GM12801 (cell line): Measurements from ENCODE around the gene SSBP3.

Experiments used
- CTCF ChIP-seq: IDR thresholded peaks from one replicate; pipeline ENCODE4 v1.5.1; 2011; ENCODE audit warnings: control low read depth; ENCODE audit not compliant: insufficient read length; ENCODE audit errors: extremely low read depth

Gene SSBP3

GRCh38 chr1:54218883-54219687, 187.1 kb downstream of the SSBP3 start:
- no peak for TF ChIP-seq CTCF

- no peak for TF ChIP-seq CTCF
Observed at GRCh38 chr1:54215523-54215922, 190.7 kb downstream of the SSBP3 start.

GRCh38 chr1:54212872-54213271, 193.3 kb downstream of the SSBP3 start:
- no peak for TF ChIP-seq CTCF

GRCh38 chr1:54207287-54207686, 198.9 kb downstream of the SSBP3 start:
- TF ChIP-seq CTCF = no peak

- no peak for TF ChIP-seq CTCF
Observed at GRCh38 chr1:54204199-54204598, 202.0 kb downstream of the SSBP3 start.

GRCh38 chr1:54200519-54200997, 205.6 kb downstream of the SSBP3 start:
- no peak for TF ChIP-seq CTCF

GRCh38 chr1:54199765-54200518, 206.3 kb downstream of the SSBP3 start, which contains the start of the genes CYB5RL and MRPL37:
Gene CYB5RL (minus strand): TSS chr1:54200030. CDS start chr1:54195616, 4,414 bp downstream.
Gene MRPL37 (plus strand): TSS chr1:54200167. CDS start chr1:54200244, 77 bp downstream.
- TF ChIP-seq CTCF = no peak
